Measurements from ENCODE around the gene ENDOG. TPM values are rescaled to one million over a fixed set of nuclear protein-coding genes. Genes with fewer than 3 reads are reported as not detected.

ENDOG gene
- total RNA-seq, 1 donor from 2014 or later: 28.2 TPM

Other genes starting within 250 kb of the ENDOG start
- 46.9 TPM for gene DYNC2I2, start 161.7 kb upstream of the ENDOG start, total RNA-seq
- gene SET, start 129.3 kb upstream of the ENDOG start, total RNA-seq: 137 TPM
- 8.3 TPM for gene PKN3, start 116.0 kb upstream of the ENDOG start, total RNA-seq
- 19.4 TPM for gene ZDHHC12, start 94.4 kb upstream of the ENDOG start, total RNA-seq
- gene ZER1, start 46.6 kb upstream of the ENDOG start, total RNA-seq: 54.8 TPM
- 11.0 TPM for gene TBC1D13, start 31.2 kb upstream of the ENDOG start, total RNA-seq
- gene SPOUT1, start 11.3 kb downstream of the ENDOG start, total RNA-seq: 48.6 TPM
- 11.0 TPM for gene KYAT1, start 63.5 kb downstream of the ENDOG start, total RNA-seq
- gene LRRC8A, start 63.6 kb downstream of the ENDOG start, total RNA-seq: 110 TPM
- gene PHYHD1, start 102.5 kb downstream of the ENDOG start, total RNA-seq: 23.6 TPM
- 8.1 TPM for gene DOLK, start 129.1 kb downstream of the ENDOG start, total RNA-seq
- 69.0 TPM for gene NUP188, start 129.2 kb downstream of the ENDOG start, total RNA-seq
- gene SH3GLB2, start 209.8 kb downstream of the ENDOG start, total RNA-seq: 86.2 TPM
- gene MIGA2, start 218.1 kb downstream of the ENDOG start, total RNA-seq: 35.1 TPM